Tibial nerve (tissue), 4 donors: ENCODE results near the gene SLC35A4.
"Not testable (repeated sequence)": the region's sequence is repeated elsewhere in the genome, so short reads cannot be mapped to it uniquely, and the experiment has no call there.

ENCODE experiments used
- CTCF ChIP-seq, 5 experiments: fragments of 200-600 bp in 3 of 5; fragments of 450-650 bp in 2 of 5; sonication (generic) in 3 of 5; IDR thresholded peaks; one replicate each; pipeline ENCODE4 v1.5.1; 2016 to 2019; ENCODE audit warnings: antibody characterized with exemption in 5 of 5, mild to moderate bottlenecking in 3 of 5, moderate library complexity in 2 of 5
- EP300 ChIP-seq, 2 donors: sonication (generic); formaldehyde crosslinking; IDR thresholded peaks; one replicate each; pipeline ENCODE4 v1.6.1; 2017; ENCODE audit warnings: antibody characterized with exemption in 2 of 2, mild to moderate bottlenecking in 1 of 2
- POLR2A ChIP-seq, 2 donors: fragments of 450-650 bp; IDR thresholded peaks; one replicate each; pipeline ENCODE4 v1.6.1; 2017; ENCODE audit warnings: antibody characterized with exemption in 2 of 2, mild to moderate bottlenecking in 2 of 2, moderate library complexity in 2 of 2

- not testable (repeated sequence) for TF ChIP-seq CTCF, EP300, POLR2A (IDR thresholded peaks at IDR 0.05)
Measured at GRCh38 chr5:140579188-140579747, 14.6 kb downstream of the SLC35A4 start.
